Measurements from ENCODE around the gene PAPPA2.

- TF ChIP-seq CTCF (IDR thresholded peaks at IDR 0.05): no peak
- TF ChIP-seq POLR2AphosphoS5 (IDR thresholded peaks at IDR 0.05): no peak
- TF ChIP-seq EP300 (IDR thresholded peaks at IDR 0.05): no peak
- TF ChIP-seq POLR2A (IDR thresholded peaks at IDR 0.05): no peak
Observed at GRCh38 chr1:176754676-176755075, 291.7 kb downstream of the PAPPA2 start.
